Activated CD8-positive, alpha-beta memory T cell treated with anti-CD3 and anti-CD28 coated beads, Interleukin-2, amount 50 U/mL, for 24 hours (primary cell): ENCODE results near the gene ARID1A.

Source experiments
- DNase-seq: peaks from one replicate; pipeline ENCODE4 v3.0.0-alpha.2; 2020; ENCODE audit errors: extremely low read depth

The ARID1A gene

DNA sequence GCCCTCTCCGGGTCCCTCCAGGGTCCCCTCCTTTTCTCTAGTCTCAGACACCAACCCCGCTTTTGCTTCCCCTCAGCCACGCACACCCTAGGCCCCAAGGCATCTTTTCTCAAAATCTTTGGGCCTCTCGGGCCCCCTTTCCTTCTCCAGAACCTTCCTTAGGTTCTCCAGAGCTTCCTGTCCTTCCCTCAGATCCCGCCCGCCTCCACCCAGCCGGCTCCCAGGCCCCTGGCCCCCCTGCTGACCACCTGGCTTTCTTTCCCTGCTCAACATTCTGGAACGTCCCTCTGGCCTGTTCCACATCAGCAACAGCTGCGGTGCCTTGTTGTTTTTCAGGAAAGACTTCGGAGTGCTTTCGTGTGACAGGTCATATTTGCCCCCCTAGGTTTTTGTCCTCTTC lies 131.8 kb downstream of the ARID1A start:
- DNase-seq, result no peak

DNA sequence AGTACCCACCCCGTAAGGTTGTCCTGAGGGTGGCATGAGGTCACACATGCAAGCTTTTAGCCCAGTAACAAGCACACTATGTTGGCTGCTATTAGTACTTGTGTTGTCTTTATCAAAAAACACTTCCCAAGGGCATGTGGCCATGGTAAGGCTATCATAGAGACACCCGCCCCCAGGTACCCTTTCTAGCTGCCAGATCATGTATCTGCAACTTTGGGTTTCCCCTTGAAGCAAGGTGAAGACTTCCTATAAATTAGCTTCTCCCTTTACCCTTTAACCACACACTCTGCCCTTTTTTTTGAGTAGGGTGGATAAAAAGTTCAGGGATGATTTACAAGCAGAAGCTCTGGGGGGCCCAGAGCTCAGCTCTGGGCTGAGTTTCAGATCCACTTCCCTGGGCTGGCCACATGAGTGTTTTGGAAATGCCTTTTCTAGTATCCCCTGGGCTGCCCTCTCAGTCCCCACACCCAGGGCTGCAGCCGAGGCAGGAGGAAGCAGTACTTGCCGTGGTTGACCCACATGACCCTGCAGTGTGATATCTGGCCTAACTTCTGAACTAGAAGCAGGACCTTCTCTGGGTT lies 132.7 kb downstream of the ARID1A start:
- no peak for DNase-seq

DNA sequence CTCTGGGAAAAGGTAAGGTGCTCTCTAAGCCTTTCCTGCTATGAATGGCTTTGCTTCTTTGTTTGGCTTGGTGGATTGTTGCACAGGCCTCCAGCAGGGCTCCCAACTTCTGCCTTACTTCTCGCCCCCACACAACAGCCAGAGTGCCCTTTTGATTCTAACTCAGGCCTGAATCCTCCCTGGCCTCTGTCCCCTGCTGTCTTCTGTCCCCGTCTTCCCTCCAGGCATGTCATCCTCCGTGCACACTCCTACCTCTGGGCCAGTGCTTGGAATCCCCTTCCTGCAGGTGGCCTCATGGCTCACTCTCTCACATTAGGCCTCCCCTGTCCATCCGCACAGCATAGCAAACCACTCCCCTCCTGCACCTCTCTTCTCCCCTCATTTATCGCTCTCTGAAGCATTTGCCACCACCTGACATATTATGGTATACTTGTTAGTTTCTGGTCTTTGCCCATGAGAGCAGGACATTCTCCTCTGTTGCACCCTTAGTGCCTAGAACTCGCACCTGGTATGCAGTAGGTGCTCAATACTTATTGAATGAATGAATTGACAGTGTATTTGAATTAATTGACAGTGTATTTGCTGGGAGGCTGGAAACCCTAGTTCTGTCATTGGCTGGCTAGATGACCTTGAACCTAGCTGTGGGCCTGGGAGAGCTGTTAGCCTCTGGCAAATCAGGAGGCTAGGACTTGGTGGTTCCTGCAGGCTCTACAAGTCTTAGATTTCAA lies 133.5 kb downstream of the ARID1A start:
- no peak for DNase-seq

DNA sequence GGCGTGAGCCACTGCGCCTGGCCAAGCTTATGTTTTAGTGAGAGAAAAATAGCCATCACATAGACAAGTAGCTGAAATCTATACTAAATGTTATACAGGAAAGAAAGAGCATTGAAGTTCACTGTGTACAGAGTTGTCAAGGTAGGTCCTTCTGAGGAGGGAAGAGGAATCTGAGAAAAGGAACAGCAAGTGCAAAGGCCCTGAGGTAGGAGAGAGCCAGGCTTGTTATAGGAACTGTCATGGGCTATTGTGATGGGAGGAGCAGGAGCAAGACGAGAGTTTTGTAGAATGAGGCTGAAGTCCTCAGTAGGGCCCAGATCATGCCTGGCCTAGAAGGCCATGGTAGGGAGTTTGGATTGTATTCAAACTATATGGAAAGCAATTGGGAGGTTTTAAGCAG lies 135.2 kb downstream of the ARID1A start:
- no peak for DNase-seq
